GM21723 (cell line): Measurements from ENCODE around the gene PRMT5.

Experiments used
- ATAC-seq: cut with Tn5 transposase; IDR thresholded peaks from one replicate; pipeline ENCODE4 v1.9.1; 2021; ENCODE audit warnings: mild to moderate bottlenecking, moderate library complexity; ENCODE audit not compliant: unreplicated experiment

PRMT5 gene

DNA sequence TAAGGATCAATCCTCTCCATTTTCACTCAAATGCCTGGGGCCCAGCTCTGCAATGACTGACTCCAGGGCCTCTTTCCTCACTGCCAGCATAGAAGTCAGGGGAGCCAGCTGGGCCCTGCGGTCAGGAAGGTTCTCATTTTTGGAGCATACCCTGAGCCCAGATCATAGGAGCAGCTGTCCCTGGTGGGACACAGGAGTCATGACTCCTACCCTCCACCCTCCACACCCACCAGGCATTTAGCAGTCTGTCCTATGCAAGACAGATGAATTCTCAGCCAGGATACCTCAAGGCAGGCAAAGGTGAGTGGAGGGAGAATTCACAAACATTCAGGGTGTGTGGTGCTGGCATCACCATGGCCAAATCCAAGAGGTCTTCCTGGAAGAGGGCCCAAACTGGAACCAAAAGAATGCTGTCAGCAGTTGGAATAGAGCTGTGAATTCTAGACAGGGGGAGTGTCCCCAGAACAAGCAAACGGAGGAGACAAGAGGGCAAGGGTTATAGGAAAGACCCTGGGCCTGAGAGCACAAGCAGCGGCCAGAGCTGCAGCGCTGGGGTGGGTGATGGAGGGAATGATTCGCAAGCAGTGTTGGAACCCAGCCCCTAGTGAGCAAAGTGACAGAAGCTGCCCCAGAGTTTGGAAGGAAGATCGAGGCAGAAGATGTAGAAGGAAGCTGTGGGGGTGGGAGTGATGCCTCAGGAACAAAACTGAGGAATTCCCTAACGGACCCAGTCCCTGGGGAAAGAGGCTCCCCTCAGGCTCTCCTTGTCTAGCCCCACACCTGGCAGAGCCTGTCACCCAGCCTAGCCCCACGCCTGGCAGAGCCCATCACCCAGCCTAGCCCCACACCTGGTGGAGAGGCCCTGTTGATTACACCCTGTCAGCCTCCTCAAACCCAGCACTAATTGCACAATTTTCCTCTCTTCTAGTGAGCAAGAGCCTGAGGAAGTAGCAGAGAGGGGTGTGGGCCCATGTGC, 50.6 kb downstream of the PRMT5 start:
- ATAC-seq, result no peak

DNA sequence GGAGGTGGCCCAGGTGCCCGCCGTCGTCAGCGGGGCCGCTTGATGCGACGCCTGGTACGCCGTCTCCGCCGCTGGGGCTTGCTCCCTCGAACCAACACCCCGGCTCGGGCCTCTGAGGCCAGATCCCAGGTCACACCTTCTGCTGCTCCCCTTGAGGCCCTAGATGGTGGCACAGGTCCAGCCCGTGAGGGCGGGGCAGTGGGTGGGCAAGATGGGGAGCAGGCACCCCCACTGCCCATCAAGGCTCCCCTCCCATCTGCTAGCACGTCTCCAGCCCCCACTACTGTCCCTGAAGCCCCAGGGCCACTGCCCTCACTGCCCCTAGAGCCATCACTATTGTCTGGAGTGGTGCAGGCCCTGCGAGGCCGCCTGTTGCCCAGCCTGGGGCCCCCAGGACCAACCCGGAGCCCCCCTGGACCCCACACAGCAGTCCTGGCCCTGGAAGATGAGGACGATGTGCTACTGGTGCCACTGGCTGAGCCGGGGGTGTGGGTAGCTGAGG, 52.1 kb downstream of the PRMT5 start:
- ATAC-seq, result no peak

DNA sequence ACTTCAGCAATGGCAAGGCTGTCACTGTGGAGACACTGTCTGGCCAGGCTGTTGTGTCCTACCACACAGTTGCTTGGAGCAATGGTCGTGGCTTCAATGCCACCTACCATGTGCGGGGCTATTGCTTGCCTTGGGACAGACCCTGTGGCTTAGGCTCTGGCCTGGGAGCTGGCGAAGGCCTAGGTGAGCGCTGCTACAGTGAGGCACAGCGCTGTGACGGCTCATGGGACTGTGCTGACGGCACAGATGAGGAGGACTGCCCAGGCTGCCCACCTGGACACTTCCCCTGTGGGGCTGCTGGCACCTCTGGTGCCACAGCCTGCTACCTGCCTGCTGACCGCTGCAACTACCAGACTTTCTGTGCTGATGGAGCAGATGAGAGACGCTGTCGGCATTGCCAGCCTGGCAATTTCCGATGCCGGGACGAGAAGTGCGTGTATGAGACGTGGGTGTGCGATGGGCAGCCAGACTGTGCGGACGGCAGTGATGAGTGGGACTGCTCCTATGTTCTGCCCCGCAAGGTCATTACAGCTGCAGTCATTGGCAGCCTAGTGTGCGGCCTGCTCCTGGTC, 53.3 kb downstream of the PRMT5 start:
- no peak for ATAC-seq

DNA sequence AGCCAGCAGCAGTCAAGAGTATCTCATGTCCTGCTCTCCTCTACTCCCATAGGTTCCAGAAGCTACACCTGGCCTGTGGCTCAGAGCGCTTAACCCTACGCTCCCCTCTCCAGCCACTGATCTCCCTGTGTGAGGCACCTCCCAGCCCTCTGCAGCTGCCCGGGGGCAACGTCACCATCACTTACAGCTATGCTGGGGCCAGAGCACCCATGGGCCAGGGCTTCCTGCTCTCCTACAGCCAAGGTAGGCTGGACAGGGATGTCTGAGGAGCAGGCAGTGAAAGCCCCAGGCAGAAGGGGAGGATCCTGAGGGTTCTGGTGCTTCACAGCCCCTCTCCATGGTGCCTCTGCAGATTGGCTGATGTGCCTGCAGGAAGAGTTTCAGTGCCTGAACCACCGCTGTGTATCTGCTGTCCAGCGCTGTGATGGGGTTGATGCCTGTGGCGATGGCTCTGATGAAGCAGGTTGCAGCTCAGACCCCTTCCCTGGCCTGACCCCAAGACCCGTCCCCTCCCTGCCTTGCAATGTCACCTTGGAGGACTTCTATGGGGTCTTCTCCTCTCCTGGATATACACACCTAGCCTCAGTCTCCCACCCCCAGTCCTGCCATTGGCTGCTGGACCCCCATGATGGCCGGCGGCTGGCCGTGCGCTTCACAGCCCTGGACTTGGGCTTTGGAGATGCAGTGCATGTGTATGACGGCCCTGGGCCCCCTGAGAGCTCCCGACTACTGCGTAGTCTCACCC, 54.0 kb downstream of the PRMT5 start:
- ATAC-seq, result no peak

DNA sequence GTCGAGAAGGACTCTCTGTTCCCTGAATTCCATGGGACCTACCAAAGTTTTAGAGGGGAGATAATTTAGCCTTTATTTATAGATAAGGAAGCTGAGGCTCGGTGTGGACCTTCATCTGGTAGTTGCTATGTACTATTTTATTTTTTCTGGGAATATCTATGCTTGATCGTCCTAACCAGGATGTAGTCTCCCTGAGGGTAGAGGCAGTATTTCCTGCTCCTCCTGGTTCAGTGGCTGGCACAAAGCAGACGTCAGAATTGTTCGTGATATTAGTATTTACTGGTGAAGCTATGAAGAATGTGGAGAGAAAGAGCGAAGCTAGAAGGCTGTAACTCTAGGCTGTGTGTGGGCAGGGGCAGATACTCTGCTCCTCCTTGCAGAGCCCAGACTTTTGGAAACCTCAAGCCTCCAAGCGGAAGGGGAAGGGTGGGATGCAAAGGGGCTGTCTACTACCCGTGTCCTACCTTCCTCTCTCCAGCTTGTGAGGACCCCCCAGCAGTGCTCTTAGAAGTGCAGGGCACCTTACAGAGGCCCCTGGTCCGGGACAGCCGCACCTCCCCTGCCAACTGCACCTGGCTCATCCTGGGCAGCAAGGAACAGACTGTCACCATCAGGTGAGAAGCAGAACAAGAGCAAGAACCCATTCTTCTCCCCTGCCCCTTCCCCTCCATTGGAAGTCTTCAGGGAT, 56.2 kb downstream of the PRMT5 start:
- no peak for ATAC-seq

DNA sequence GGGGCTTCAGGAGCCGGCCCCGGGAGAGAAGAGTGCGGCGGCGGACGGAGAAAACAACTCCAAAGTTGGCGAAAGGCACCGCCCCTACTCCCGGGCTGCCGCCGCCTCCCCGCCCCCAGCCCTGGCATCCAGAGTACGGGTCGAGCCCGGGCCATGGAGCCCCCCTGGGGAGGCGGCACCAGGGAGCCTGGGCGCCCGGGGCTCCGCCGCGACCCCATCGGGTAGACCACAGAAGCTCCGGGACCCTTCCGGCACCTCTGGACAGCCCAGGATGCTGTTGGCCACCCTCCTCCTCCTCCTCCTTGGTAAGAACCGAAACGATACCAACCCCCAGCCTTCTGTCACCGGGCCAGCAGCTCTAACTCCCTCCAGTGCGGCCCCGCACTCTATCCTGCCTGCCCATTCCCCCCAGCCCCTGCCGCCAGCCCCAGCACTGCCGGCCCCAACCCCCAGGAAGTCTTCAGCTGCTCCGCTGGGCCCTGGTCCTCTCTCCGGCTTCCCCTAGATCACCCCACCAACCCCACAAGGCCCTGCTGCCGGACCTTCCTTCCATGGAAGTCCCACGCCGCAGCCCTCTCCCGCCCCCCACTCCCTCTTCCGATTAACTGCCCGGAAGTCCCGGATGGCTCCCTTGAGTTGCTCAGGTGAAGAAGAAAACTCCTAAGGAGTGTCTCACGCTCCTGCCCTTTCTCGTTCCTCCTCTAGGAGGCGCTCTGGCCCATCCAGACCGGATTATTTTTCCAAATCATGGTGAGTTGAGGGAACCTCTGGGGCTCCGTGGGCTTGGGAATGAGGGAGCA, 56.9 kb downstream of the PRMT5 start:
- peak; percentile 19 for ATAC-seq

DNA sequence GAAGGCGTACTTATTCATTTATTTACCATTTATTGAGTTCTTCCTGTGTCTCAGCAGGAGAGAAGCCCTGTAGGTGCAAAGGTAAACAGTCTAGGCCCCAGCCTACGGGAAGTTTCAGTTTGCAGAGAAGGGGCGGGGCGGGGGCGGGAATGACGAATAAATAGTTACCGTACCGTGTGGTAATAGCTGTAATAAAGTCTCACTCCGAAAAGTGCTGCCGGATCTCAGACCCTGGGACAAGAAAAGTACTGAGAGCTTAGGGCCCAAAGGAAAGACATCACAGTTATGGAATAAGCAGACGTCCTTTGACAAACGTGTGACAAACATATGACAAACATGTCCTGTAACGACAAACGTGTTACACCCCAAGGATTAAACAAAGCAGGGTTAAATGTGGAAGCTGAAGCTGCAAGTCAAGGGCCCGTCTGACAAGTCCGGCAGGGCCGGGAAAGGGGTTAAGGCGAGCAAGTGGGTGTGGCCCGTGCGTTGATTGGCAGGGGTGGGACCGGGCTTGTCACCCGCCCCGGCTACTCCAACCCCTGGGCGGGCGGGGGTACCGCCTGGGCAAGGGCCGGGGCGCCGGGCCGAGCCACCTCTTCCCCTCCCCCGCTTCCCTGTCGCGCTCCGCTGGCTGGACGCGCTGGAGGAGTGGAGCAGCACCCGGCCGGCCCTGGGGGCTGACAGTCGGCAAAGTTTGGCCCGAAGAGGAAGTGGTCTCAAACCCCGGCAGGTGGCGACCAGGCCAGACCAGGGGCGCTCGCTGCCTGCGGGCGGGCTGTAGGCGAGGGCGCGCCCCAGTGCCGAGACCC, 57.7 kb downstream of the PRMT5 start, which contains the start of gene LRP10:
LRP10 (plus strand) TSS at position 517 of the 809 bp plus-strand sequence. CDS start 564 bp downstream, outside the sequence.
- ATAC-seq, result peak; percentile 76

DNA sequence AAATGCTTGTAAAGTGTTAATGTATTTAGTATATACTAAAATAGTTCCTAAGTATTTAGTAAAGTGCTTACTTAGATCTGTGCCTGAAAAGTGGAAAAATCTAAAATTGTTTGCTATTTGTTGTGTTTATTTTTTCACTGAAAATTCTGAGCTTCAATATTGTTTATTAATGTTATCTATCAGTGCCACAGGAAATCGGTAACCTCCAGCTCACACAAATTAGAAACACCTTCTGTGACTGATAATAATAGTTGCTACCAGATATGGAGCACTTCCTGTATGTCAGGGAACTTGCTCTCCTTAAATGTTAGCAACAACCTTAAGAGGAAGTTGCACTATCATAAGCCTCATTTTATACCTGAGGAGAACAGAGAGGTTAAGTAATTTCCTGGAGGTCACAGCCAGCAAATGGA, 58.4 kb downstream of the PRMT5 start:
- peak; percentile 55 for ATAC-seq
